Endothelial cell of hepatic sinusoid (primary cell): Measurements from ENCODE around the gene GMPPA.

ENCODE experiments used
- in situ Hi-C: cut with HindIII; loops from 2 replicates; pipeline ENCODE4 v1.10.0; 2017; ENCODE audit warnings: low sequenced_read_pairs

Gene GMPPA

GRCh38 chr2:219553168-219553417, 54.4 kb downstream of the GMPPA start:
- in situ Hi-C loops, result no loop called here

- in situ Hi-C loops, result no loop called here
These were observed 54.8 kb downstream of the GMPPA start for GRCh38 chr2:219553463-219553963.

- in situ Hi-C loops, result no loop called here
These were observed 55.7 kb downstream of the GMPPA start for GRCh38 chr2:219554350-219554749.

GRCh38 chr2:219555956-219556355, 57.3 kb downstream of the GMPPA start:
- in situ Hi-C loops, result no loop called here

GRCh38 chr2:219556413-219556812, 57.7 kb downstream of the GMPPA start:
- in situ Hi-C loops, result no loop called here
